Testis (tissue), 2 donors: ENCODE measurements around the gene ARHGAP27.

Experiments
- POLR2A ChIP-seq: fragments of 450-650 bp; IDR thresholded peaks from one replicate; pipeline ENCODE4 v1.6.1; 2017; ENCODE audit warnings: antibody characterized with exemption, mild to moderate bottlenecking, moderate library complexity
- TF ChIP-seq, protein P1 (sequence below), 3 experiments: fragments of 450-650 bp in 2 of 3; fragments of 200-600 bp in 1 of 3; sonication (generic) in 1 of 3; IDR thresholded peaks; one replicate each; pipeline ENCODE4 v1.5.1; 2016 to 2019; ENCODE audit warnings: antibody characterized with exemption in 3 of 3, mild to moderate bottlenecking in 2 of 3, moderate library complexity in 1 of 3

DNA sequence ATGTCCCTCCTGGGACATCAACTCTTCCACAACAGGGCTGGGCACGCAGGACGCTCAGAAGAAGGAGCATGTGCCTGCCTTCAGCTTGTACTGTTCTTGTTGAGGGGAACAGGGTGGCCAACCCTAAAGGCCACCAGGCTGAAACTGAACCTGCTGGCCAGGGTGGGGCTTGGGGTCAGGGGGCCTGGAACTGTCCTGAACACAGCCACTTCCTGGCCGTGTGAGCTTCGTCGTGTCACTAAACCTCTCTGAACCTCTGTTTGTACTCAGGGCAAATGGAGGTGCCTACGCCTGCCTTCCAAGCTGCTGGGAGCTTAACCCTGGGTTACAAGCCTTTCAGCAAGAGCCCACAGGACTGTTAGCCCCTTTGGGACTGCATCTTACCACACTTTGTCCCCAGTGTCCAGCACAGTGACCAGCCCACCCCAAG is 6.7 kb downstream of the ARHGAP27 start:
- TF ChIP-seq, protein P1, sequence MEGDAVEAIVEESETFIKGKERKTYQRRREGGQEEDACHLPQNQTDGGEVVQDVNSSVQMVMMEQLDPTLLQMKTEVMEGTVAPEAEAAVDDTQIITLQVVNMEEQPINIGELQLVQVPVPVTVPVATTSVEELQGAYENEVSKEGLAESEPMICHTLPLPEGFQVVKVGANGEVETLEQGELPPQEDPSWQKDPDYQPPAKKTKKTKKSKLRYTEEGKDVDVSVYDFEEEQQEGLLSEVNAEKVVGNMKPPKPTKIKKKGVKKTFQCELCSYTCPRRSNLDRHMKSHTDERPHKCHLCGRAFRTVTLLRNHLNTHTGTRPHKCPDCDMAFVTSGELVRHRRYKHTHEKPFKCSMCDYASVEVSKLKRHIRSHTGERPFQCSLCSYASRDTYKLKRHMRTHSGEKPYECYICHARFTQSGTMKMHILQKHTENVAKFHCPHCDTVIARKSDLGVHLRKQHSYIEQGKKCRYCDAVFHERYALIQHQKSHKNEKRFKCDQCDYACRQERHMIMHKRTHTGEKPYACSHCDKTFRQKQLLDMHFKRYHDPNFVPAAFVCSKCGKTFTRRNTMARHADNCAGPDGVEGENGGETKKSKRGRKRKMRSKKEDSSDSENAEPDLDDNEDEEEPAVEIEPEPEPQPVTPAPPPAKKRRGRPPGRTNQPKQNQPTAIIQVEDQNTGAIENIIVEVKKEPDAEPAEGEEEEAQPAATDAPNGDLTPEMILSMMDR (IDR thresholded peaks at IDR 0.05): no peak
- no peak for TF ChIP-seq POLR2A
